Tibial nerve (tissue), 4 donors: ENCODE measurements around the gene RPLP1.

ENCODE experiments used
- EP300 ChIP-seq, 2 donors: sonication (generic); formaldehyde crosslinking; IDR thresholded peaks; one replicate each; pipeline ENCODE4 v1.6.1; 2017; ENCODE audit warnings: antibody characterized with exemption in 2 of 2, mild to moderate bottlenecking in 1 of 2
- POLR2A ChIP-seq, 2 donors: fragments of 450-650 bp; IDR thresholded peaks; one replicate each; pipeline ENCODE4 v1.6.1; 2017; ENCODE audit warnings: antibody characterized with exemption in 2 of 2, mild to moderate bottlenecking in 2 of 2, moderate library complexity in 2 of 2
- TF ChIP-seq, protein P1 (sequence below), 5 experiments: fragments of 200-600 bp in 3 of 5; fragments of 450-650 bp in 2 of 5; sonication (generic) in 3 of 5; IDR thresholded peaks; one replicate each; pipeline ENCODE4 v1.5.1; 2016 to 2019; ENCODE audit warnings: antibody characterized with exemption in 5 of 5, mild to moderate bottlenecking in 3 of 5, moderate library complexity in 2 of 5

DNA sequence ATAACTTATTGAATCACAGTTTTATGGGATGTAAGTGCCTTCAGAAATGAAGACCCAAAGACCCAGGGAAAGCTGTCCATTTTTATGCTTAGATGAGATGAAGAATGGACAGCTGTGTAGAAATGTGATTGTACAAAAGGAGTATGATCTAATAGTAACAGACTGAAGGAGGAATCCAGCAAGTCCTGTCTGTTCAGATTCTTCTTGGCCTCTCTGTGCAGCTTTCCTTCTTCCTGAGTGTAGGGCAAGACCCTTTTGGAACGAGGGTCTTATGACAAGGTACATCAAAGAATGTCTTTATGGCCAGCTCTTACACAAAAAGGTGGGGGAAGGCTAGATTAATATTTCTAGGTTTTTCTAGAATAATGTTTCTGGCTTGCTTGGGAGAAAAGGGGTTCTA, 39.9 kb upstream of the RPLP1 start:
- TF ChIP-seq, protein P1, sequence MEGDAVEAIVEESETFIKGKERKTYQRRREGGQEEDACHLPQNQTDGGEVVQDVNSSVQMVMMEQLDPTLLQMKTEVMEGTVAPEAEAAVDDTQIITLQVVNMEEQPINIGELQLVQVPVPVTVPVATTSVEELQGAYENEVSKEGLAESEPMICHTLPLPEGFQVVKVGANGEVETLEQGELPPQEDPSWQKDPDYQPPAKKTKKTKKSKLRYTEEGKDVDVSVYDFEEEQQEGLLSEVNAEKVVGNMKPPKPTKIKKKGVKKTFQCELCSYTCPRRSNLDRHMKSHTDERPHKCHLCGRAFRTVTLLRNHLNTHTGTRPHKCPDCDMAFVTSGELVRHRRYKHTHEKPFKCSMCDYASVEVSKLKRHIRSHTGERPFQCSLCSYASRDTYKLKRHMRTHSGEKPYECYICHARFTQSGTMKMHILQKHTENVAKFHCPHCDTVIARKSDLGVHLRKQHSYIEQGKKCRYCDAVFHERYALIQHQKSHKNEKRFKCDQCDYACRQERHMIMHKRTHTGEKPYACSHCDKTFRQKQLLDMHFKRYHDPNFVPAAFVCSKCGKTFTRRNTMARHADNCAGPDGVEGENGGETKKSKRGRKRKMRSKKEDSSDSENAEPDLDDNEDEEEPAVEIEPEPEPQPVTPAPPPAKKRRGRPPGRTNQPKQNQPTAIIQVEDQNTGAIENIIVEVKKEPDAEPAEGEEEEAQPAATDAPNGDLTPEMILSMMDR (IDR thresholded peaks at IDR 0.05): no peak
- no peak for TF ChIP-seq EP300 (IDR thresholded peaks at IDR 0.05)
- no peak for TF ChIP-seq POLR2A (IDR thresholded peaks at IDR 0.05)
